Calu3 (cell line): ENCODE results near the gene GABRE. TPM values are rescaled to one million over a fixed set of nuclear protein-coding genes. Genes with fewer than 3 reads are reported as not detected.
"Not testable (repeated sequence)": the region's sequence is repeated elsewhere in the genome, so short reads cannot be mapped to it uniquely, and the experiment has no call there.

Source experiments
- BruUV-seq: library from RNA; stranded (reverse); fragments of 400-500 nt; replicated peaks from 2 replicates; lab custom pipeline; 2021; lab: Mats Ljungman, UMichigan
- CTCF ChIA-PET: fragments of 300-600 bp; sonication (Branson Sonifier 250); formaldehyde crosslinking; loops from one replicate; lab custom pipeline; 2022; ENCODE audit warnings: antibody characterized with exemption; lab: Charles Lee
- DNase-seq: peaks from one replicate; pipeline ENCODE4 v3.0.0; 2022
- H3K27ac Mint-ChIP-seq: one replicate; pipeline ENCODE4 v1.8.0; 2022; ENCODE audit warnings: mixed read lengths; ENCODE audit not compliant: unreplicated experiment
- H3K27me3 Mint-ChIP-seq: one replicate; pipeline ENCODE4 v1.8.0; 2022; ENCODE audit warnings: mixed read lengths; ENCODE audit not compliant: unreplicated experiment
- H3K36me3 Mint-ChIP-seq: one replicate; pipeline ENCODE4 v1.8.0; 2022; ENCODE audit warnings: mild to moderate bottlenecking, moderate library complexity, mixed read lengths; ENCODE audit not compliant: insufficient read depth, unreplicated experiment
- H3K4me1 Mint-ChIP-seq: one replicate; pipeline ENCODE4 v1.8.0; 2022; ENCODE audit warnings: mild to moderate bottlenecking, low read depth, mixed read lengths; ENCODE audit not compliant: unreplicated experiment
- H3K4me3 Mint-ChIP-seq: one replicate; pipeline ENCODE4 v1.8.0; 2022; ENCODE audit warnings: mild to moderate bottlenecking, low read depth, moderate library complexity, mixed read lengths; ENCODE audit not compliant: unreplicated experiment
- H3K9me3 Mint-ChIP-seq: one replicate; pipeline ENCODE4 v1.8.0; 2022; ENCODE audit warnings: low read depth, mixed read lengths; ENCODE audit not compliant: unreplicated experiment
- intact Hi-C: fragments of 100-400 bp; cut with micrococcal nuclease; formaldehyde crosslinking; loops from one replicate; pipeline ENCODE4 v1.10.0; 2022; ENCODE audit not compliant: unreplicated experiment
- total RNA-seq: library from RNA; stranded (reverse); gene quantifications from 2 replicates; pipeline ENCODE4 v1.2.3, GENCODE V29; 2022
- TF ChIP-seq, protein P1 (sequence below): fragments of 200-600 bp; IDR thresholded peaks from one replicate; pipeline ENCODE4 v1.8.0; 2022; ENCODE audit warnings: antibody characterized with exemption; ENCODE audit not compliant: unreplicated experiment

GABRE gene
- total RNA-seq, 1 experiment from 2014 or later = 71.9 TPM

DNA sequence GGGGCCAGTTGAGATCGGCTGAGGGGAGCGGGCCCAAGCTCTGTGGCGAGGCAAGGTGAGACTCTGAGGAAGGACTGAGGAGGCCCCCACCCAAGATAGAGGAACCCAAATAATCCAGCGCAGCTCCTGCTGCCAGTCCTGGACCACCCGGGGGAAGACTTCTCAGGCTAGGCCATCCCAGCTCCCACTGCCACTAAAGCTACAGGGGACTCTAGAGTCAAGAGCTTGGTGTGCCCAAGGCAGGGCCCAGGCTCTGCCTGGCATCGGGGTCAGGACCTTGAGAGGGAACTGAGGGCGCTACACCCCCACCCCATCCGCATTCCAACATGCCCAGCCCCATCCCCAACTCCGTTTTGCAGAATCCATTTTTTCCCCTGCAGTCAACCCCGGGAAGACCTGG, 53.2 kb downstream of the GABRE start:
- Mint-ChIP-seq H3K27me3 (no peaks in the 10 kb centered on the region), H3K36me3 (no peaks in the 10 kb centered on the region), H3K27ac (no peak overlapping the region), H3K4me1 (no peaks in the 10 kb centered on the region), H3K9me3 (no peaks in the 10 kb centered on the region), H3K4me3 (no peak overlapping the region)
- DNase-seq = no peak
- intact Hi-C loops = no loop called here
- TF ChIP-seq, protein P1, sequence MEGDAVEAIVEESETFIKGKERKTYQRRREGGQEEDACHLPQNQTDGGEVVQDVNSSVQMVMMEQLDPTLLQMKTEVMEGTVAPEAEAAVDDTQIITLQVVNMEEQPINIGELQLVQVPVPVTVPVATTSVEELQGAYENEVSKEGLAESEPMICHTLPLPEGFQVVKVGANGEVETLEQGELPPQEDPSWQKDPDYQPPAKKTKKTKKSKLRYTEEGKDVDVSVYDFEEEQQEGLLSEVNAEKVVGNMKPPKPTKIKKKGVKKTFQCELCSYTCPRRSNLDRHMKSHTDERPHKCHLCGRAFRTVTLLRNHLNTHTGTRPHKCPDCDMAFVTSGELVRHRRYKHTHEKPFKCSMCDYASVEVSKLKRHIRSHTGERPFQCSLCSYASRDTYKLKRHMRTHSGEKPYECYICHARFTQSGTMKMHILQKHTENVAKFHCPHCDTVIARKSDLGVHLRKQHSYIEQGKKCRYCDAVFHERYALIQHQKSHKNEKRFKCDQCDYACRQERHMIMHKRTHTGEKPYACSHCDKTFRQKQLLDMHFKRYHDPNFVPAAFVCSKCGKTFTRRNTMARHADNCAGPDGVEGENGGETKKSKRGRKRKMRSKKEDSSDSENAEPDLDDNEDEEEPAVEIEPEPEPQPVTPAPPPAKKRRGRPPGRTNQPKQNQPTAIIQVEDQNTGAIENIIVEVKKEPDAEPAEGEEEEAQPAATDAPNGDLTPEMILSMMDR = no peak
- CTCF ChIA-PET = no interaction called here
- no TSS peak for BruUV-seq

DNA sequence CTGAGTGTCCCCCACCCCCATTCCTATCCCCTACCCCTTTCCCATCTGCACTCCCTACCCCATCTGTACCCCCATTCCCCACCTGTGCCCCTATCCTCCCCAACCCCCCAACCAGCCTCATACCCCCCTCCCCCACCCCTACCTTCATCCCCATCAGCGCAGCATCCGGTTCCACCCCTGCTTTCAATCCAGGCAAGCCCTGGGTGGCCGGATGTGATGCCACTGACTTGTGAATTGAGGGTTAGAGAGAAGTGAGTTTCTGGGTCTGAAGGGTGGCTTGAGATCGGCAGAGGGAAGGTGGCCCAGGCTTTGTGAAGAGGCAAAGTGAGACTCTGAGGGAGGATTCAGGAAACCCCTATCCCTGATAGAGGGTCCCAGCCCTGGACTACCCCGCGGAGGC, 53.9 kb downstream of the GABRE start:
- no peak for DNase-seq
- H3K4me1 Mint-ChIP-seq = no peaks in the 10 kb centered on the region
- no peaks in the 10 kb centered on the region for H3K9me3 Mint-ChIP-seq
- CTCF ChIA-PET = no interaction called here
- intact Hi-C loops = no loop called here
- no TSS peak for BruUV-seq
- TF ChIP-seq, protein P1 = no peak
- H3K36me3 Mint-ChIP-seq = no peaks in the 10 kb centered on the region
- H3K4me3 Mint-ChIP-seq = no peak overlapping the region
- H3K27ac Mint-ChIP-seq = no peak overlapping the region
- H3K27me3 Mint-ChIP-seq = no peaks in the 10 kb centered on the region

- BruUV-seq = no TSS peak
- TF ChIP-seq, protein P1 = no peak
- CTCF ChIA-PET = no interaction called here
Measured at GRCh38 chrX:151920101-151920500, 54.4 kb downstream of the GABRE start.

GRCh38 chrX:151919610-151920009, 54.9 kb downstream of the GABRE start:
- H3K4me1 Mint-ChIP-seq = no peaks in the 10 kb centered on the region
- no peaks in the 10 kb centered on the region for H3K9me3 Mint-ChIP-seq
- no TSS peak for BruUV-seq
- intact Hi-C loops = no loop called here
- no peaks in the 10 kb centered on the region for H3K27me3 Mint-ChIP-seq
- H3K36me3 Mint-ChIP-seq = no peaks in the 10 kb centered on the region
- TF ChIP-seq, protein P1 = no peak
- H3K27ac Mint-ChIP-seq = no peak overlapping the region
- DNase-seq = no peak
- H3K4me3 Mint-ChIP-seq = no peak overlapping the region
- CTCF ChIA-PET = no interaction called here

More at GRCh38 chrX:151920101-151920500, 54.4 kb downstream of the GABRE start:
- Mint-ChIP-seq H3K4me1 (no peaks in the 10 kb centered on the region), H3K36me3 (no peaks in the 10 kb centered on the region), H3K4me3 (no peak overlapping the region), H3K27ac (no peak overlapping the region), H3K9me3 (no peaks in the 10 kb centered on the region), H3K27me3 (no peaks in the 10 kb centered on the region)
- intact Hi-C loops = no loop called here
- DNase-seq = no peak

DNA sequence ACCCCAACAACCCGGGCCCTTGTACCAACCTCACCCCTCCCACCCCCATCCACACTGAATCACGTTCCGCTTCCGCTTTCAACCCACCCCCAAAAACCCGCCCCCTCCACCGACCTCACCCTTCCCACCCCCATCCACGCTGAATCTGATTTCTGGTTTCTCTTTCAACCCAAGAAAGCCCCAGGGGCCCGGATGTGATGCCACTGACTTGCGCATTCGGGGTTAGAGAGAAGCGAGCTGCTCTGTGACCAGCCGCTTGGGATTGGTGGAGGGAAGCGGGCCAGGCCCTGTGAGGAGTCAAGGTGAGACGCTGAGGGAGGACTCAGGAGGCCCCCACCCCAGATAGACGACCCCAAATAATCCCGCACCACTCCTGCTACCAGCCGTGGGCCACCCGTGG, 55.7 kb downstream of the GABRE start:
- CTCF ChIA-PET, BruUV-seq, H3K4me1 Mint-ChIP-seq, H3K27ac Mint-ChIP-seq, DNase-seq, H3K9me3 Mint-ChIP-seq, H3K27me3 Mint-ChIP-seq, intact Hi-C loops, H3K4me3 Mint-ChIP-seq, H3K36me3 Mint-ChIP-seq: not testable (repeated sequence)
